ENCODE measurements around the gene MTX1.

DNA sequence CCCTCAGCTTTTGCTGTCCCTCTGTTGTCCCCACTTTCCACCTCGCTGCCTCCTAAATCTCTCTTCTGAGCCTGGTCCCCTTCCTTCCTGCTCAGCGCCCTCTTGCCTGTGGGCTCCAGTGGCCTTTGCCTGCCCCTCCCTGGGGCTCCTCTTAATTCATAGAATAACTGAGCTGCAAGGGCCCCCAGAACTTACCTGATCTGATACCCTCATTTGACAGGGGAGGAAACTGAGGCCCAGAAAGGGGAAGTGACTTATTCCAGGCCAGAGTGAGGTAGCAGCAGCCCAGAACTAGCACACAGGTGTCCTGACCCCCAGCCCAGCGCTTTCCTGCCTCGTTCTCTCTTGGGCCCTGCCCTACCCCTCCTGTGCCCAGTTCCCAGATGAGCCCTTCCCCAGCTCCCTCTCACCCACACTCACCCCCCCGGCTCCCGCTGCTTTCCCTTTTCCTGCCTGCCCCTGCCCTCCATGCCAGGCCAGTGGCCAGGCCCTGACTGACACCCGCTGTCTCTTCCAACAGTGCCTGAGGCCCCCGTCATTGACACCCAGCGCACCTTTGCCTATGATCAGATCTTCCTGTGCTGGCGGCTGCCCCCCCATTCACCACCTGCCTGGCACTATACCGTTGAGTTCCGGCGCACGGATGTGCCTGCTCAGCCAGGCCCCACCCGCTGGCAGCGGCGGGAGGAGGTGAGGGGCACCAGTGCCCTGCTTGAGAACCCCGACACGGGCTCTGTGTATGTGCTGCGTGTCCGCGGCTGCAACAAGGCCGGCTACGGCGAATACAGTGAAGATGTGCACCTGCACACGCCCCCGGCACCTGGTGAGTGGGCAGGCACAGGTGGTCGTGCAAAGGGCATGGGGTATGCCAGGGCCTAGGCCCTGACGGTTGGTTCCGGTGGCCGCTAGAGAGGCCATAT, 29.1 kb upstream of the MTX1 start:
- TF ChIP-seq, protein P1, sequence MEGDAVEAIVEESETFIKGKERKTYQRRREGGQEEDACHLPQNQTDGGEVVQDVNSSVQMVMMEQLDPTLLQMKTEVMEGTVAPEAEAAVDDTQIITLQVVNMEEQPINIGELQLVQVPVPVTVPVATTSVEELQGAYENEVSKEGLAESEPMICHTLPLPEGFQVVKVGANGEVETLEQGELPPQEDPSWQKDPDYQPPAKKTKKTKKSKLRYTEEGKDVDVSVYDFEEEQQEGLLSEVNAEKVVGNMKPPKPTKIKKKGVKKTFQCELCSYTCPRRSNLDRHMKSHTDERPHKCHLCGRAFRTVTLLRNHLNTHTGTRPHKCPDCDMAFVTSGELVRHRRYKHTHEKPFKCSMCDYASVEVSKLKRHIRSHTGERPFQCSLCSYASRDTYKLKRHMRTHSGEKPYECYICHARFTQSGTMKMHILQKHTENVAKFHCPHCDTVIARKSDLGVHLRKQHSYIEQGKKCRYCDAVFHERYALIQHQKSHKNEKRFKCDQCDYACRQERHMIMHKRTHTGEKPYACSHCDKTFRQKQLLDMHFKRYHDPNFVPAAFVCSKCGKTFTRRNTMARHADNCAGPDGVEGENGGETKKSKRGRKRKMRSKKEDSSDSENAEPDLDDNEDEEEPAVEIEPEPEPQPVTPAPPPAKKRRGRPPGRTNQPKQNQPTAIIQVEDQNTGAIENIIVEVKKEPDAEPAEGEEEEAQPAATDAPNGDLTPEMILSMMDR (IDR thresholded peaks at IDR 0.05) = no peak
- TF ChIP-seq SREBF2 (IDR thresholded peaks at IDR 0.05) (no peak), MAFK (IDR thresholded peaks at IDR 0.05; ENCODE audit: partially characterized antibody) (no peak), RFX5 (IDR thresholded peaks at IDR 0.05) (no peak), POLR2A (IDR thresholded peaks at IDR 0.05; ENCODE audit: low read length) (no peak)
- TF ChIP-seq, protein P2, sequence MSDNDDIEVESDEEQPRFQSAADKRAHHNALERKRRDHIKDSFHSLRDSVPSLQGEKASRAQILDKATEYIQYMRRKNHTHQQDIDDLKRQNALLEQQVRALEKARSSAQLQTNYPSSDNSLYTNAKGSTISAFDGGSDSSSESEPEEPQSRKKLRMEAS (IDR thresholded peaks at IDR 0.05) = no peak
